A673 (cell line): ENCODE data around the gene CD164L2.
"Not testable (repeated sequence)": the region's sequence is repeated elsewhere in the genome, so short reads cannot be mapped to it uniquely, and the experiment has no call there.

ENCODE experiments used
- EZH2 ChIP-seq: fragments of 200-600 bp; sonication (generic); IDR thresholded peaks from 2 replicates; pipeline ENCODE4 v1.6.1; 2017; ENCODE audit warnings: borderline replicate concordance, low read depth, mild to moderate bottlenecking, mixed read lengths, antibody characterized with exemption, low read length; ENCODE audit not compliant: poor library complexity, severe bottlenecking
- TF ChIP-seq, protein P1 (sequence below): fragments of 300-800, 200-600 bp; sonication (generic); conservative IDR thresholded peaks from 2 replicates; pipeline ENCODE4 v1.5.1; 2017; ENCODE audit warnings: low read depth, mild to moderate bottlenecking, antibody characterized with exemption, low read length, moderate library complexity, mixed read lengths

DNA sequence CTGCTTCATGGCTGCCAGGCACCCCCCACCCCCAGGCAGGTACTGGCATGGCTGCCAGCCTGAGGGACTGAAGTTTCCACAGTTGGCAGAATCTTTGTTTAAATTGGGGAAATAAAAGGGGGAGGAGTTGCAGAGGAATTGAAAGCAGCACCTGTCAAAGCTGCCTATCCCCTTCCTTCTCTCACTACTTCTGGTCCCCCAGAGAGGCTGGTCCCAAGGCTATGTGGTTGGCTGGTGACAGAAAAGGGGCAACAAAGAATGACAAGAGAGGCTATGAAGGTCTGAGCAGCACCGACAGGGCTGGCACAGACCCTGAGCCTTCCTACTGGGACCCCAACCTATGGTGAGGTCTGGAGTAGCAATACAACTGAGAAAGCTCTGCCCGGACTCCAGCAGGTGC lies 23.7 kb upstream of the CD164L2 start:
- TF ChIP-seq, protein P1, sequence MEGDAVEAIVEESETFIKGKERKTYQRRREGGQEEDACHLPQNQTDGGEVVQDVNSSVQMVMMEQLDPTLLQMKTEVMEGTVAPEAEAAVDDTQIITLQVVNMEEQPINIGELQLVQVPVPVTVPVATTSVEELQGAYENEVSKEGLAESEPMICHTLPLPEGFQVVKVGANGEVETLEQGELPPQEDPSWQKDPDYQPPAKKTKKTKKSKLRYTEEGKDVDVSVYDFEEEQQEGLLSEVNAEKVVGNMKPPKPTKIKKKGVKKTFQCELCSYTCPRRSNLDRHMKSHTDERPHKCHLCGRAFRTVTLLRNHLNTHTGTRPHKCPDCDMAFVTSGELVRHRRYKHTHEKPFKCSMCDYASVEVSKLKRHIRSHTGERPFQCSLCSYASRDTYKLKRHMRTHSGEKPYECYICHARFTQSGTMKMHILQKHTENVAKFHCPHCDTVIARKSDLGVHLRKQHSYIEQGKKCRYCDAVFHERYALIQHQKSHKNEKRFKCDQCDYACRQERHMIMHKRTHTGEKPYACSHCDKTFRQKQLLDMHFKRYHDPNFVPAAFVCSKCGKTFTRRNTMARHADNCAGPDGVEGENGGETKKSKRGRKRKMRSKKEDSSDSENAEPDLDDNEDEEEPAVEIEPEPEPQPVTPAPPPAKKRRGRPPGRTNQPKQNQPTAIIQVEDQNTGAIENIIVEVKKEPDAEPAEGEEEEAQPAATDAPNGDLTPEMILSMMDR = not testable (repeated sequence)
- not testable (repeated sequence) for TF ChIP-seq EZH2
